Measurements from ENCODE around the gene CRIM1.
A peak's percentile ranks its signal among the peaks of the same experiment; 100 is the strongest.

The CRIM1 gene

DNA sequence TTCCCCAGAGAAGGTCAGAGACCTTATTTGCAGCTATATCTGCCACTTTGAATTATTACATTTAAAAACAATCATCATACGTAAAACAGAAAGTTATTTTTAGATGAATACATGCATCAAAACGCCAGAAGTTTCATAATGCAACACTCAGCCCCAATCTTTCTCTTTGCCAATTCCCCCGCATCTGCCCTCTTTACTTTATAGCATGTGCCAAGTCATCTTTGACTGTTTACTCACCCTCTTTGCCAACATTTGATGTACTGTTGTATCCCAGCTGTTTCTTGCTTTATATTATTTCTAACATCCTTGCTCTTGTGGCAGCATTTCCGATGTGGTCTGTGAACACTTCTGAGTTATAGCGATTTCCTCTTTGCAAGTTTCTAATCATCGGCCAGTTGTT lies 86.2 kb downstream of the CRIM1 start:
- WGBS: 88% methylated on average over 6 of the region's 6 CpGs
- no peak for DNase-seq
- no peak overlapping the region for H3K9ac ChIP-seq (ENCODE audit: low read length)
- no peaks in the 10 kb centered on the region for H3K27me3 ChIP-seq (ENCODE audit: control insufficient read depth in 1 of 2, insufficient read depth in 1 of 2, low read length in 2 of 2)
- no peak overlapping the region for H2BK5ac ChIP-seq (ENCODE audit: low read depth, low read length, poor library complexity, severe bottlenecking)
- H3K79me1 ChIP-seq (replicated peaks; ENCODE audit: low read length, poor library complexity, severe bottlenecking): peaks cover 14% of the 10 kb centered on the region
- no peak overlapping the region for H3K4ac ChIP-seq (ENCODE audit: low read depth in 1 of 2, low read length in 2 of 2)
- H3K23ac ChIP-seq (ENCODE audit: low read length in 2 of 2): no peak overlapping the region
- no peak overlapping the region for H4K91ac ChIP-seq (ENCODE audit: low read length)
- H3K36me3 ChIP-seq (ENCODE audit: control insufficient read depth in 1 of 2, insufficient read depth in 2 of 2, low read depth in 1 of 2, low read length in 2 of 2): peaks cover 14 to 60% of the 10 kb centered on the region in 2 experiments
- H2BK12ac ChIP-seq (ENCODE audit: low read length in 2 of 2): no peak overlapping the region
- no peak overlapping the region for H4K8ac ChIP-seq (ENCODE audit: low read length)
- H2BK120ac ChIP-seq (ENCODE audit: low read depth, low read length): no peak overlapping the region
- no peak overlapping the region for H3K4me2 ChIP-seq (ENCODE audit: low read length, poor library complexity, severe bottlenecking)
- H3K18ac ChIP-seq (ENCODE audit: low read depth in 1 of 2, low read length in 2 of 2): no peak overlapping the region
- H3K4me3 ChIP-seq (ENCODE audit: insufficient read depth in 1 of 2, low read depth in 1 of 2, low read length in 2 of 2): no peak overlapping the region
- no peak overlapping the region for H3K14ac ChIP-seq (ENCODE audit: low read length in 2 of 2)
- H2AFZ ChIP-seq (ENCODE audit: low read depth, low read length): no peak overlapping the region
- peaks cover 4% of the 10 kb centered on the region for H3K4me1 ChIP-seq (ENCODE audit: control insufficient read depth, insufficient read depth, low read depth, low read length)
- no peak overlapping the region for H2AK5ac ChIP-seq (ENCODE audit: low read length, severe bottlenecking)
- no peaks in the 10 kb centered on the region for H3K9me3 ChIP-seq (ENCODE audit: control insufficient read depth, low read length)
- H3K27ac ChIP-seq (ENCODE audit: low read length, poor library complexity, severe bottlenecking): no peak overlapping the region
- no peak overlapping the region for H2BK15ac ChIP-seq (ENCODE audit: low read depth, poor library complexity, severe bottlenecking)

DNA sequence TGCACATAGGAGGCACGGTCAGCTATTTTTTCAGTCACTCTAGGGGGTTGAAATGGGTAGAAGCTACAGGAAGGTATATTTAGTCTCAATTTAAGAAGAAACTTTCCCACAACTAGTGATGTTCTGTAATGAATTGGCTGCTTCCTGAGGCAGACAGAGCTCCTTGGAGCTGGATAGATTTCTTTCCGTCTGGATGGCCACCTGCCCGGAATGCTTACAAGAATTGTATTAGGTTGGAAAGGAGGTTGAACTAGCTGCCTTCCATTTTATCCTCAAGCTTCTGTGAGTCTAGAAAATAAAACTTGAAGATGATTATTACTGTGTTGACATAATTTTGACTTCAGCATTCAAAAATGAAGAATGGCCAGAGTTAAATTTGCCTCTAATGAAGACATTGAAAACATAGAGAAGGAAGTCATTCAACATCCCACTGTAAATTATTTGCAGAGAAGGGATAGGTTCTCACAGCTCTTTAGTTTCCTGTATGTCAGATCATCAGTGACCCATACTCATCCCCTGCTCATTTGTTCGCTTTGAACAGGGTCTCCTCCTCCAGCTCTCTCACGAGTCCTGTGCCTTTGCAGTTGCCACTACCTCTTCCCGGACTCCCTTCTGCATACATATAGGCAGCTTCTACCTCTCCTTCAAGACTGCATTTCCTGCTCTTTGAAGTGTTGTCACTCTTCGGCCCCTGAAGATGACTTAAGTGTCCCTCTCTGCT lies 88.8 kb downstream of the CRIM1 start:
- H2BK5ac ChIP-seq (ENCODE audit: low read depth, low read length, poor library complexity, severe bottlenecking): no peak overlapping the region
- H3K79me1 ChIP-seq (replicated peaks; ENCODE audit: low read length, poor library complexity, severe bottlenecking): peaks cover 20% of the 10 kb centered on the region
- H3K36me3 ChIP-seq (ENCODE audit: control insufficient read depth in 1 of 2, insufficient read depth in 2 of 2, low read depth in 1 of 2, low read length in 2 of 2): peaks cover 20 to 80% of the 10 kb centered on the region in 2 experiments
- H3K18ac ChIP-seq (ENCODE audit: low read depth in 1 of 2, low read length in 2 of 2): no peak overlapping the region
- H3K27ac ChIP-seq (ENCODE audit: low read length, poor library complexity, severe bottlenecking): peak overlapping the region; percentile 15
- 91% methylated on average over 6 of the region's 7 CpGs for WGBS
- H3K27me3 ChIP-seq (ENCODE audit: control insufficient read depth in 1 of 2, insufficient read depth in 1 of 2, low read length in 2 of 2): no peaks in the 10 kb centered on the region
- no peak overlapping the region for H2BK120ac ChIP-seq (ENCODE audit: low read depth, low read length)
- no peak overlapping the region for H3K23ac ChIP-seq (ENCODE audit: low read length in 2 of 2)
- peak overlapping the region; percentile 65 for H2AK5ac ChIP-seq (ENCODE audit: low read length, severe bottlenecking)
- no peak overlapping the region for H3K4ac ChIP-seq (ENCODE audit: low read depth in 1 of 2, low read length in 2 of 2)
- no peak overlapping the region for H4K91ac ChIP-seq (ENCODE audit: low read length)
- peak overlapping the region; percentile 35 for H4K8ac ChIP-seq (ENCODE audit: low read length)
- H2AFZ ChIP-seq (ENCODE audit: low read depth, low read length): no peak overlapping the region
- no peak overlapping the region for H3K9ac ChIP-seq (ENCODE audit: low read length)
- no peak for DNase-seq
- H3K4me1 ChIP-seq (ENCODE audit: control insufficient read depth, insufficient read depth, low read depth, low read length): peaks cover 7% of the 10 kb centered on the region
- no peak overlapping the region for H3K4me2 ChIP-seq (ENCODE audit: low read length, poor library complexity, severe bottlenecking)
- H3K4me3 ChIP-seq (ENCODE audit: insufficient read depth in 1 of 2, low read depth in 1 of 2, low read length in 2 of 2): no peak overlapping the region
- H2BK15ac ChIP-seq (ENCODE audit: low read depth, poor library complexity, severe bottlenecking): no peak overlapping the region
- no peak overlapping the region for H2BK12ac ChIP-seq (ENCODE audit: low read length in 2 of 2)
- H3K14ac ChIP-seq (ENCODE audit: low read length in 2 of 2): no peak overlapping the region
- H3K9me3 ChIP-seq (ENCODE audit: control insufficient read depth, low read length): no peaks in the 10 kb centered on the region

DNA sequence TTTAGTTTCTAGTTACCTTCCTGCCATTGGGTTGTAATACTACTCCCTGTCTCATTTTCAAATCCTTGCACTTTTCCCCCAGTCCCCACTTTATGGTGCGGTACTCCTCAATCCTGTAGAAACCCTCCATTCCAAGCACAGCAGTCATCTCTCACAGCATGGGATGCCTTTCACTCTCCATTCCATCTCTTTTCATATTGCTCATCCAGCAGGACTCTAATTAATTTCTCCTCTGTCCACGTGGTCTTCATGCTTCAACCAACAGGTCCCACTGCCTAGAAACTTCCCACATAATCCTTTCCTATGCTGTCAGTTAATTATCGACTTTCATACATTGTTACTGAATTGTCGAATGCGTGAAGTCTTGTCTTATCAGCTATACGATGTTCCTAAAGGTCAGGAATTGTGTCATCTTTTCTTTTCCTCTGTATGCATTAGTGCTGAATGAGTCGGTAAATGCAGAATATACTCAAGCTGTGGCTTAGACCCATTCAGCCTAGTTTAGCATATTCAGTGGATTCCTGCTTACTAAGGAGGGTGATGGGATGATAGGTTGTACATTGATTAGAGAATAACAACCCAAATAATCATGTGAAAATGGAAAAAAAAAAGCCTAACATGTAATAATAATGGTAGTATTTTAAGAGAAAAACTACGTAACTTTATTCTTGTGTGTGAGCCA lies 89.7 kb downstream of the CRIM1 start:
- 89% methylated on average over 6 of the region's 8 CpGs for WGBS
- no peak for DNase-seq
- Histone ChIP-seq H2BK120ac (ENCODE audit: low read depth, low read length) (no peak overlapping the region), H3K23ac (ENCODE audit: low read length in 2 of 2) (no peak overlapping the region), H3K9ac (ENCODE audit: low read length) (no peak overlapping the region), H3K79me1 (replicated peaks; ENCODE audit: low read length, poor library complexity, severe bottlenecking) (peaks cover 20% of the 10 kb centered on the region), H2AK5ac (ENCODE audit: low read length, severe bottlenecking) (no peak overlapping the region), H2BK15ac (ENCODE audit: low read depth, poor library complexity, severe bottlenecking) (no peak overlapping the region), H3K4ac (ENCODE audit: low read depth in 1 of 2, low read length in 2 of 2) (no peak overlapping the region), H3K27me3 (ENCODE audit: control insufficient read depth in 1 of 2, insufficient read depth in 1 of 2, low read length in 2 of 2) (no peaks in the 10 kb centered on the region), H3K4me1 (ENCODE audit: control insufficient read depth, insufficient read depth, low read depth, low read length) (peaks cover 10% of the 10 kb centered on the region), H4K91ac (ENCODE audit: low read length) (no peak overlapping the region), H3K9me3 (ENCODE audit: control insufficient read depth, low read length) (no peaks in the 10 kb centered on the region), H4K8ac (ENCODE audit: low read length) (no peak overlapping the region), H2AFZ (ENCODE audit: low read depth, low read length) (no peak overlapping the region), H3K4me3 (ENCODE audit: insufficient read depth in 1 of 2, low read depth in 1 of 2, low read length in 2 of 2) (no peak overlapping the region), H3K36me3 (ENCODE audit: control insufficient read depth in 1 of 2, insufficient read depth in 2 of 2, low read depth in 1 of 2, low read length in 2 of 2) (peaks cover 19 to 82% of the 10 kb centered on the region in 2 experiments), H3K4me2 (ENCODE audit: low read length, poor library complexity, severe bottlenecking) (no peak overlapping the region), H3K27ac (ENCODE audit: low read length, poor library complexity, severe bottlenecking) (peak overlapping the region; percentile 31), H2BK5ac (ENCODE audit: low read depth, low read length, poor library complexity, severe bottlenecking) (no peak overlapping the region), H3K18ac (ENCODE audit: low read depth in 1 of 2, low read length in 2 of 2) (no peak overlapping the region), H2BK12ac (ENCODE audit: low read length in 2 of 2) (no peak overlapping the region), H3K14ac (ENCODE audit: low read length in 2 of 2) (no peak overlapping the region)

GRCh38 chr2:36446294-36446693 lies 90.7 kb downstream of the CRIM1 start:
- Histone ChIP-seq H3K14ac (ENCODE audit: low read length in 2 of 2) (no peak overlapping the region), H2AFZ (ENCODE audit: low read depth, low read length) (no peak overlapping the region), H3K4me3 (ENCODE audit: insufficient read depth in 1 of 2, low read depth in 1 of 2, low read length in 2 of 2) (no peak overlapping the region), H3K4me2 (ENCODE audit: low read length, poor library complexity, severe bottlenecking) (no peak overlapping the region), H3K4ac (ENCODE audit: low read depth in 1 of 2, low read length in 2 of 2) (no peak overlapping the region), H4K91ac (ENCODE audit: low read length) (no peak overlapping the region), H2BK5ac (ENCODE audit: low read depth, low read length, poor library complexity, severe bottlenecking) (no peak overlapping the region), H3K27me3 (ENCODE audit: control insufficient read depth in 1 of 2, insufficient read depth in 1 of 2, low read length in 2 of 2) (no peaks in the 10 kb centered on the region), H3K4me1 (ENCODE audit: control insufficient read depth, insufficient read depth, low read depth, low read length) (peaks cover 10% of the 10 kb centered on the region), H3K79me1 (replicated peaks; ENCODE audit: low read length, poor library complexity, severe bottlenecking) (peaks cover 17% of the 10 kb centered on the region), H3K23ac (ENCODE audit: low read length in 2 of 2) (no peak overlapping the region), H3K9me3 (ENCODE audit: control insufficient read depth, low read length) (no peaks in the 10 kb centered on the region), H3K18ac (ENCODE audit: low read depth in 1 of 2, low read length in 2 of 2) (no peak overlapping the region), H2BK15ac (ENCODE audit: low read depth, poor library complexity, severe bottlenecking) (no peak overlapping the region), H3K9ac (ENCODE audit: low read length) (no peak overlapping the region), H3K36me3 (ENCODE audit: control insufficient read depth in 1 of 2, insufficient read depth in 2 of 2, low read depth in 1 of 2, low read length in 2 of 2) (peaks cover 17 to 77% of the 10 kb centered on the region in 2 experiments), H2BK120ac (ENCODE audit: low read depth, low read length) (no peak overlapping the region), H3K27ac (ENCODE audit: low read length, poor library complexity, severe bottlenecking) (peak overlapping the region; percentile 26), H2BK12ac (ENCODE audit: low read length in 2 of 2) (no peak overlapping the region), H2AK5ac (ENCODE audit: low read length, severe bottlenecking) (no peak overlapping the region), H4K8ac (ENCODE audit: low read length) (no peak overlapping the region)
- no peak for DNase-seq
- WGBS: 95% methylated on average over 3 of the region's 3 CpGs

Data from mesenchymal stem cell (in vitro differentiated cells and primary cell).